ENCODE results near the gene BMP7. TPM values are rescaled to one million over a fixed set of nuclear protein-coding genes. Genes with fewer than 3 reads are reported as not detected.

BMP7 gene
- total and polyA plus RNA-seq, 8 donors = 0.12 to 2.5 (median 0.33) TPM; not detected in 1

DNA sequence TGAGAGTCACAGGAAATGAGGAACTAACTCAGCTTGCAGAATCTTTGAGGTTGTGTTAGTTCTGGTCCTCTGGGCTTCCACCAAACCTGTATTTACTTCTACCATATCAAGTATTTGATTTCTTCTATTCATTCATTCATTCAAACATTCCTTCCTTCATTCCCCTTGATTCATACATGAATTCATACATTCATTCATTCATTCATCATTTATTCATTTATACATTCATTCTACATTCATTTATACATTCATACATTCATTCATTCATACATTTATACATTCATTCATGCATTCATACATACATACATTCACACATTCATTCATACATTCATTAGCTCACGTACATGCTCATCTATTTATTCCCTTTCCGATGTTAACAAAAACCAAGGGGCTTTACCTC, 120.3 kb downstream of the BMP7 start:
- intact Hi-C loops (cut with DNase I) = no loop called here
- DNase-seq = no peak
- TF ChIP-seq CTCF (IDR thresholded peaks at IDR 0.05) = no peak
- no peak overlapping the region for H3K27ac ChIP-seq
- H3K4me3 ChIP-seq = no peak overlapping the region
- no peaks in the 10 kb centered on the region for H3K36me3 ChIP-seq
- FAIRE-seq = no peak
- H3K27me3 ChIP-seq = no peaks in the 10 kb centered on the region
- no peaks in the 10 kb centered on the region for H3K4me1 ChIP-seq
- no peaks in the 10 kb centered on the region for H3K9me3 ChIP-seq
- WGBS, 2 donors = 90 to 93% methylated on average over 2 of the region's 2 CpGs
- no peak for ATAC-seq

DNA sequence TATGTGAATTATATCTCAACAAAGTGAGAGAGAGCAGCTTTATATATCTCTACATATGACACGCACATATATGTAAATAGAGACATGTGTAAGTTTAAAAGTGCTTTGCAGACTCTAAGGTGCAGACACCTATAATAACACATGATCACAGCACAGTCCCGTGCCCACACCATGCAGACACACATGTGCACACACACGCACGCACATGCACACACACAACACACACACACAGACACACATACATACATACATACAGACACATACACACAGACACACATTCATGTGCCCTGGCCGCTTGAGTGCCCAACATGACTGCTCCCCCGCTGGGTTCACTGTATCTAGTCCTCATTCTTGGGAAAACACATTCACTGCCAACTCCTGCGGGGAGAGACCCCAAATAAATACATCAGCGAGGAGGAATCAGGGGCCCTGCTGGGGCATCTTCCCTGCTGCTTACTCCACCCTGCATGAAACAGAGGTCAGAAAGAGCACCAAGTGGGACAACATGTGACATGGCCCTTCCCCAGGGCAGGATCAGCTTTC, 121.3 kb downstream of the BMP7 start:
- 74% methylated on average over 8 of the region's 8 CpGs for WGBS, 2 donors
- Histone ChIP-seq H3K36me3 (no peaks in the 10 kb centered on the region), H3K27ac (no peak overlapping the region), H3K27me3 (no peaks in the 10 kb centered on the region), H3K4me3 (no peak overlapping the region), H3K9me3 (no peaks in the 10 kb centered on the region), H3K4me1 (no peaks in the 10 kb centered on the region)
- FAIRE-seq = no peak
- no peak for ATAC-seq
- TF ChIP-seq CTCF (IDR thresholded peaks at IDR 0.05) = no peak
- DNase-seq = no peak
- intact Hi-C loops (cut with DNase I) = no loop called here

DNA sequence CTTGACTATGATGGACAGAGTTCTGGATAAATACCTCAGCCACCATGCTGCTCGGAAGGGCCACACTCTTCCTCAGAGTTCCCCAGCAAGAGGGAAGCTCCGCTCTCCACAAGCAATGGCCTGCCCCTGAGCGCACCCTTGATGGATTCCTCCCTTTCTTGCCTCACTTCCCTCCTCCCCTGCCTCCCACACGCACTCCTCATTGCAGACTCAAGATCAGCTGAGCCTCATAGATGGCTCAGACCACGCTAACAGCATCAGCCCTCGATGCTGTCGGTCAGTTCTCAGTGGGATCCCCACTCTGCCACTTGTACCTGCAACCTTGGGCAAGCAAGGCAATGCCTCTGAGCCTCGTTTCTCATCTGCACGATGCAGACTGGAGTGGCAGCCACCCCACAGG, 123.3 kb downstream of the BMP7 start:
- no peak for TF ChIP-seq CTCF (IDR thresholded peaks at IDR 0.05)
- ATAC-seq = no peak
- no peak overlapping the region for H3K4me3 ChIP-seq
- no peak for FAIRE-seq
- no peaks in the 10 kb centered on the region for H3K36me3 ChIP-seq
- intact Hi-C loops (cut with DNase I) = no loop called here
- no peak for DNase-seq
- WGBS, 2 donors = 54 to 64% methylated on average over 9 of the region's 9 CpGs
- H3K9me3 ChIP-seq = no peaks in the 10 kb centered on the region
- H3K4me1 ChIP-seq = no peaks in the 10 kb centered on the region
- H3K27ac ChIP-seq = no peak overlapping the region
- H3K27me3 ChIP-seq = no peaks in the 10 kb centered on the region

DNA sequence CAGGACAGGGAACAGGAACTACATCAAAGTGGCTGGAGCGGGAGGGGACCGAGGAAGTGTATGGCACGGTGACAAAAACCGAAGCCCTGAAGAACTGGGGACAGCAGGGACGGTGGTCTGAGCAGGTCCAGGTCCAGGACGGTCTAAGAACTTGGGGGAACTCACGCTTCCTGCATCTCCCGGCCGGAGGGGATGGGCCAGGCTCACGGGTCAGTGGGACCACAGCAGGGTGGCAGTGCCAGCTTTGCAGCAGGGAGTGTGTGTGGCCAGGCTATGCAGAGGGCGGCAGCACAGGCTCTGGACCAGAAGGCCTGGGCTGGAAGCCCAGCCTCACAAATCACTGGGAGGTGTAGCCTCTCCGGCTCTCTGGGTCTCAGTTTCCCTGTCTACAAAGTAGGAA, 123.8 kb downstream of the BMP7 start:
- no peaks in the 10 kb centered on the region for H3K36me3 ChIP-seq
- no peak for ATAC-seq
- no peak for TF ChIP-seq CTCF (IDR thresholded peaks at IDR 0.05)
- DNase-seq = no peak
- FAIRE-seq = no peak
- H3K27ac ChIP-seq = no peak overlapping the region
- no peaks in the 10 kb centered on the region for H3K9me3 ChIP-seq
- H3K4me3 ChIP-seq = no peak overlapping the region
- 64 to 70% methylated on average over 12 of the region's 12 CpGs for WGBS, 2 donors
- no peaks in the 10 kb centered on the region for H3K4me1 ChIP-seq
- H3K27me3 ChIP-seq = no peaks in the 10 kb centered on the region
- intact Hi-C loops (cut with DNase I) = no loop called here

DNA sequence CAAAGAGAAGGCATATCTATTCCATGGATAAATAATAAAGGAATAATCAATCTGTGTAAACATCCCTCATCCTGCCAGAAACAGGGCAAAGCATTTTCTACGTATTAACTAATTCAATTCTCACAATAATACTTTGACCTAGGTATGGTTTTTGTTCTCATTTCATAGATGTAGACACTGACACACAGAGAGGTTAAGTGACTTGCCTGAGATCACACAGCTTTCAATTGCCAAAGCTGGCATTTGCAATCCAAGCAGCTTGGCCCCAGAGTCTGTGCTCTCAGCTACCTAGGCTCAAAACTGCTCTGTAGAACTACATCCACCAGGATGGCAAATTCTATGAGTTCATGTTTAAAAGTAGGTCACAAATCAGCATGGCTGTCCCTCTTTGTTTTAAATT, 124.9 kb downstream of the BMP7 start:
- FAIRE-seq (no peak), ATAC-seq (no peak)

More for the DNA sequence above, 124.9 kb downstream of the BMP7 start:
- H3K36me3 ChIP-seq = no peaks in the 10 kb centered on the region
- H3K4me3 ChIP-seq = no peak overlapping the region
- H3K27me3 ChIP-seq = no peaks in the 10 kb centered on the region
- H3K27ac ChIP-seq = no peak overlapping the region
- WGBS, 2 donors = 36 to 38% methylated on average over 1 of the region's 1 CpG
- no peaks in the 10 kb centered on the region for H3K9me3 ChIP-seq
- no peaks in the 10 kb centered on the region for H3K4me1 ChIP-seq
- intact Hi-C loops (cut with DNase I) = no loop called here
- no peak for DNase-seq
- TF ChIP-seq CTCF (IDR thresholded peaks at IDR 0.05) = no peak

Data from pancreas (tissue), 10 donors.